GM12878 (cell line): ENCODE measurements around the gene SLC25A13.

Source experiments
- ATF2 ChIP-seq: IDR thresholded peaks from 2 replicates; pipeline ENCODE4 v1.6.1; 2012; ENCODE audit warnings: low read length, inconsistent platforms
- CHD1 ChIP-seq: IDR thresholded peaks from 2 replicates; pipeline ENCODE4 v1.6.1; 2012; ENCODE audit warnings: low read depth, low read length, improper control_type of control experiment
- CTCF ChIP-seq, 3 experiments: IDR thresholded peaks in 2 of 3; conservative IDR thresholded peaks in 1 of 3; 2 replicates each; pipeline ENCODE4 v1.5.1; 2011; ENCODE audit warnings: low read depth in 3 of 3, low read length in 3 of 3, mild to moderate bottlenecking in 3 of 3, control low read depth in 2 of 3, moderate library complexity in 2 of 3, inconsistent platforms in 1 of 3, mixed read lengths in 1 of 3; ENCODE audit not compliant: control insufficient read depth in 2 of 3, insufficient read depth in 1 of 3; ENCODE audit errors: extremely low read depth in 1 of 3
- FOXK2 ChIP-seq: fragments of 450-650 bp; IDR thresholded peaks from 2 replicates; pipeline ENCODE4 v1.6.1; 2017; ENCODE audit warnings: mild to moderate bottlenecking, moderate library complexity
- HDAC2 ChIP-seq: fragments of 200-600 bp; sonication (generic); IDR thresholded peaks from 2 replicates; pipeline ENCODE4 v1.6.1; 2017
- MTA2 ChIP-seq: fragments of 450-650 bp; IDR thresholded peaks from 2 replicates; pipeline ENCODE4 v1.6.1; 2016; ENCODE audit warnings: low read depth, mild to moderate bottlenecking, moderate library complexity
- REST ChIP-seq: IDR thresholded peaks from 2 replicates; pipeline ENCODE4 v1.6.1; 2012; ENCODE audit warnings: mild to moderate bottlenecking, low read depth, low read length
- TAF1 ChIP-seq: IDR thresholded peaks from 2 replicates; pipeline ENCODE4 v1.6.1; 2011; ENCODE audit warnings: mild to moderate bottlenecking, low read depth, low read length, borderline replicate concordance
- ZNF217 ChIP-seq: fragments of 450-650 bp; IDR thresholded peaks from 2 replicates; pipeline ENCODE4 v1.6.1; 2017; ENCODE audit warnings: antibody characterized with exemption, mild to moderate bottlenecking

- TF ChIP-seq CHD1 (no peak), FOXK2 (no peak), MTA2 (peak; percentile 69; the same call in 1 of the 2 replicates), ATF2 (no peak), TAF1 (no peak), REST (no peak), HDAC2 (no peak), CTCF (IDR thresholded peaks at IDR 0.05 in 2 of 3, conservative IDR thresholded peaks at IDR 0.05 in 1 of 3; ENCODE audit: control insufficient read depth in 2 of 3, extremely low read depth in 1 of 3, insufficient read depth in 1 of 3, low read depth in 3 of 3, low read length in 3 of 3) (no peak), ZNF217 (no peak)
Measured at GRCh38 chr7:96300502-96300901, 21.4 kb downstream of the SLC25A13 start.
